Keratinocyte (primary cell): Measurements from ENCODE around the gene SENP1.

Experiments
- EZH2 ChIP-seq: IDR thresholded peaks from one replicate; pipeline ENCODE4 v1.6.1; 2012; ENCODE audit warnings: inconsistent platforms, mild to moderate bottlenecking, low read length, moderate library complexity
- TF ChIP-seq, protein P1 (sequence below), 3 experiments: IDR thresholded peaks in 1 of 3; conservative IDR thresholded peaks in 1 of 3; optimal IDR thresholded peaks in 1 of 3; 2 replicates in 2 of 3; 3 replicates in 1 of 3; pipeline versions ENCODE3 to v1.5.1; 2011; ENCODE audit warnings: low read length in 3 of 3, mild to moderate bottlenecking in 3 of 3, moderate library complexity in 2 of 3, control low read depth in 1 of 3, inconsistent platforms in 1 of 3; ENCODE audit not compliant: insufficient read depth in 2 of 3; ENCODE audit errors: extremely low read depth in 1 of 3

DNA sequence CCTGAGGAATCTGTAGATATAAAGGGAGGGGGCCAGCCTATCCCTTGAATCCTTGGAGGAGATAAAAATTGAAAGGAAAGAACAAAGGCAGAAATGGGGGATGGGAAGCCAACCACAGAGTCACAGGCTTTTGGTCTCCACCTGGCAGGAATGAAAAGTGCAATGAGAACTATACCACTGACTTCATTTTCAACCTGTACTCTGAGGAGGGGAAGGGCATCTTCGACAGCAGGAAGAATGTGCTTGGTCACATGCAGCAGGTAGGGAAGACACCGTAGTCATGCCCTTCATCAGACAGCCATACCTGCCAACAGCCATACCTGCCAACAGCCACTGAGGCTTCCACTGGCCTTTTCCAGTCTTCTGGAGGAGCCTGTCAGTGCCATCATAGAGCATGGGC, 38.0 kb upstream of the SENP1 start:
- TF ChIP-seq, protein P1, sequence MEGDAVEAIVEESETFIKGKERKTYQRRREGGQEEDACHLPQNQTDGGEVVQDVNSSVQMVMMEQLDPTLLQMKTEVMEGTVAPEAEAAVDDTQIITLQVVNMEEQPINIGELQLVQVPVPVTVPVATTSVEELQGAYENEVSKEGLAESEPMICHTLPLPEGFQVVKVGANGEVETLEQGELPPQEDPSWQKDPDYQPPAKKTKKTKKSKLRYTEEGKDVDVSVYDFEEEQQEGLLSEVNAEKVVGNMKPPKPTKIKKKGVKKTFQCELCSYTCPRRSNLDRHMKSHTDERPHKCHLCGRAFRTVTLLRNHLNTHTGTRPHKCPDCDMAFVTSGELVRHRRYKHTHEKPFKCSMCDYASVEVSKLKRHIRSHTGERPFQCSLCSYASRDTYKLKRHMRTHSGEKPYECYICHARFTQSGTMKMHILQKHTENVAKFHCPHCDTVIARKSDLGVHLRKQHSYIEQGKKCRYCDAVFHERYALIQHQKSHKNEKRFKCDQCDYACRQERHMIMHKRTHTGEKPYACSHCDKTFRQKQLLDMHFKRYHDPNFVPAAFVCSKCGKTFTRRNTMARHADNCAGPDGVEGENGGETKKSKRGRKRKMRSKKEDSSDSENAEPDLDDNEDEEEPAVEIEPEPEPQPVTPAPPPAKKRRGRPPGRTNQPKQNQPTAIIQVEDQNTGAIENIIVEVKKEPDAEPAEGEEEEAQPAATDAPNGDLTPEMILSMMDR (optimal IDR thresholded peaks at IDR 0.05 in 1 of 3, IDR thresholded peaks at IDR 0.05 in 1 of 3, conservative IDR thresholded peaks at IDR 0.05 in 1 of 3; ENCODE audit: extremely low read depth in 1 of 3, insufficient read depth in 2 of 3, low read length in 3 of 3): no peak
- no peak for TF ChIP-seq EZH2
